Large intestine (tissue), 3 donors: ENCODE data around the gene CTSA. TPM values are rescaled to one million over a fixed set of nuclear protein-coding genes. Genes with fewer than 3 reads are reported as not detected.

Experiments
- DNase-seq, 2 donors: peaks; one replicate each; pipeline versions ENCODE4 v3.0.0 to v3.0.0-alpha.2; 2013
- H3K27ac ChIP-seq: one replicate; pipeline ENCODE4 v1.5.1; 2013; ENCODE audit warnings: low read length
- H3K27me3 ChIP-seq: 2 replicates; pipeline ENCODE4 v1.6.1; 2013; ENCODE audit warnings: low read length; ENCODE audit not compliant: control insufficient read depth, insufficient read depth
- H3K36me3 ChIP-seq: 2 replicates; pipeline ENCODE4 v1.6.1; 2013; ENCODE audit warnings: low read length; ENCODE audit not compliant: control insufficient read depth, insufficient read depth
- H3K4me1 ChIP-seq: one replicate; pipeline ENCODE4 v1.6.1; 2013; ENCODE audit warnings: low read length; ENCODE audit not compliant: control insufficient read depth, insufficient read depth
- H3K4me3 ChIP-seq: one replicate; pipeline ENCODE4 v1.5.1; 2013; ENCODE audit warnings: low read length
- H3K9me3 ChIP-seq: one replicate; pipeline ENCODE4 v1.6.1; 2013; ENCODE audit warnings: mild to moderate bottlenecking, low read depth, low read length, moderate library complexity; ENCODE audit not compliant: control insufficient read depth
- WGBS: methylation state at CpG from one replicate; pipeline ENCODE4 v1.1.5; 2013; ENCODE audit warnings: low lambda C conversion rate; ENCODE audit not compliant: insufficient coverage; 5-methylcytosine and 5-hydroxymethylcytosine counted together
- polyA plus RNA-seq: library from polyadenylated mRNA; unstranded; fragments of 120-200 nt; gene quantifications from one replicate; pipeline ENCODE4 v1.2.1, GENCODE V29; 2013

The CTSA gene
- polyA plus RNA-seq, 1 donor: 851 TPM

DNA sequence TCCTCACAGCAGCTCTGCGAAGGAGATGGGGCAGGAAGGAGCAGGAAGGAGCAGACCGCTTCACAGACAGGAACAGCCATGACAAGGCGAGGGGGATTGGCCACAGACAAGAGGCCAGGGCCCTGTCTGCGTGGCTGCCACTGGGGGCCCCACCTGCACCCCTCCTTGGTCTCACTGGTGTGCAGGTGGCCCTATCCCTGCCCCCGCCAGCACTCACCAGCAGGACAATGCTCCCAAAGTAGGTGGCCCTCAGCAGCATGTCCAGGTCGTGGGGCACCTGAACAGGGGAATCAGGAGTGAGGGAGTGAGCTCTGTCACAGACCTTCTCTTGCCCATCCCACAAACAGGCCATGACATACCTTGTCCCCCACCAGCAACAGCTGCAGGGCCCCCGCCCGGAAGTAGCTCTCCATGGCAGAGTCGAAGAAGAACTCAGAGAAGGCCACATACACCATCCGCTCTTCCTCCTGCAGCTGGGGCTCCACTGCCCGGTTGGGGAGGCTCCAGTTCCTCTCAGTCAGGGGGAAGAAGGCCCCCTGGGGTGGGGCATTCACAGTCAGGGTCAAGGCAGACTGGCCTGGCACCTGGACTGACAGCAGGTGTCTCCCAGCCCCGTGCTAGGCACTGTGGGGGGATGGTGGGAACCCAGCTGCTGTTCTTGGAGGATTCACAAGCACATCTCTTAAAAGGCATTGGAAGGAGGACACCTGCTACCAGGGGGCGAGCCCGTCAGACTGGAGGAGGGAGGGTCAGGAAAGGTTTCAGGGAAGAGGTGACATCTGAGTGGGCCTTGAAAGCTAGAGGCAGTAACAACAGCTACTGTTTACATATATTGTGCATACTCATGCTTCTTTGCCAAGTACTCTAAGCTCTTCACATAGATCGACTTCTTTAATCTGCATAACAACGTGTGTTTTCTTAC, 13.7 kb downstream of the CTSA start:
- DNase-seq: no peak
- no peaks in the 10 kb centered on the region for H3K27me3 ChIP-seq
- no peaks in the 10 kb centered on the region for H3K9me3 ChIP-seq
- no peaks in the 10 kb centered on the region for H3K4me1 ChIP-seq
- 90% methylated on average over 2 of the region's 16 CpGs for WGBS
- peaks cover 16% of the 10 kb centered on the region for H3K36me3 ChIP-seq
- H3K27ac ChIP-seq: no peak overlapping the region
- H3K4me3 ChIP-seq: no peak overlapping the region

GRCh38 chr20:45905505-45906079, 14.5 kb downstream of the CTSA start:
- no peak for DNase-seq
- H3K9me3 ChIP-seq: no peaks in the 10 kb centered on the region
- no peak overlapping the region for H3K27ac ChIP-seq
- 92% methylated on average over 2 of the region's 8 CpGs for WGBS
- no peak overlapping the region for H3K4me3 ChIP-seq
- no peaks in the 10 kb centered on the region for H3K4me1 ChIP-seq
- H3K27me3 ChIP-seq: no peaks in the 10 kb centered on the region
- H3K36me3 ChIP-seq: peaks cover 12% of the 10 kb centered on the region

- Histone ChIP-seq H3K4me3 (no peak overlapping the region), H3K27me3 (no peaks in the 10 kb centered on the region), H3K4me1 (peaks cover 14% of the 10 kb centered on the region), H3K27ac (no peak overlapping the region), H3K9me3 (peaks cover 4% of the 10 kb centered on the region), H3K36me3 (peaks cover 9% of the 10 kb centered on the region)
- no peak for DNase-seq
- WGBS: 100% methylated on average over 1 of the region's 17 CpGs
These were observed 16.2 kb downstream of the CTSA start for GRCh38 chr20:45907219-45907948.

- no peak overlapping the region for H3K4me3 ChIP-seq
- 100% methylated on average over 2 of the region's 2 CpGs for WGBS
These were observed 16.9 kb downstream of the CTSA start for GRCh38 chr20:45908084-45908483.

DNA sequence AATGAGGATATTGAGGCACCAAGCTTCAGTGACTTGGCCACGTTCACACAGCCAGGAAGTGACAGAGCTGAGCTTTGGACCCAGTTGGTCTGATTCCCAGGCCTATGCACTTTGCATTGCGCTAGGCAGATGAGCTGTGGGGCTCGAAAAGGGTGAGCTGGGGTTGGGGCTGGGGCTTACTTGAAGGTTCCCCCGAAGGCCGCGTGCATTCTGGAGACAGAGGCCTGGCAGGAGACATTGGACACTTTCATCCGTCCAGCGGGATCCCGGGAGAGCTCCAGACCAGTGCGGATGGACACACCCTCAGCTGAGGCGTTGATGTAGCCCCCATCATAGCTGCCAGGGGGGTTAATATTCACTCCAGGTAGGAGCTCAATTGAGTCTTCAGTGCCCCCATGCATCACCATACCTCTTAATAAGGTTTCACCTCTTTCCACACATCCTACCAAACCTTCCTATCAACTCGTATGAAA, 18.2 kb downstream of the CTSA start:
- WGBS: no CpG with 5 or more reads among the region's 12 CpGs

More at GRCh38 chr20:45908084-45908483, 16.9 kb downstream of the CTSA start:
- peaks cover 17% of the 10 kb centered on the region for H3K4me1 ChIP-seq
- peaks cover 9% of the 10 kb centered on the region for H3K36me3 ChIP-seq
- DNase-seq: no peak
- H3K27me3 ChIP-seq: no peaks in the 10 kb centered on the region
- peaks cover 4% of the 10 kb centered on the region for H3K9me3 ChIP-seq
- H3K27ac ChIP-seq: no peak overlapping the region

DNA sequence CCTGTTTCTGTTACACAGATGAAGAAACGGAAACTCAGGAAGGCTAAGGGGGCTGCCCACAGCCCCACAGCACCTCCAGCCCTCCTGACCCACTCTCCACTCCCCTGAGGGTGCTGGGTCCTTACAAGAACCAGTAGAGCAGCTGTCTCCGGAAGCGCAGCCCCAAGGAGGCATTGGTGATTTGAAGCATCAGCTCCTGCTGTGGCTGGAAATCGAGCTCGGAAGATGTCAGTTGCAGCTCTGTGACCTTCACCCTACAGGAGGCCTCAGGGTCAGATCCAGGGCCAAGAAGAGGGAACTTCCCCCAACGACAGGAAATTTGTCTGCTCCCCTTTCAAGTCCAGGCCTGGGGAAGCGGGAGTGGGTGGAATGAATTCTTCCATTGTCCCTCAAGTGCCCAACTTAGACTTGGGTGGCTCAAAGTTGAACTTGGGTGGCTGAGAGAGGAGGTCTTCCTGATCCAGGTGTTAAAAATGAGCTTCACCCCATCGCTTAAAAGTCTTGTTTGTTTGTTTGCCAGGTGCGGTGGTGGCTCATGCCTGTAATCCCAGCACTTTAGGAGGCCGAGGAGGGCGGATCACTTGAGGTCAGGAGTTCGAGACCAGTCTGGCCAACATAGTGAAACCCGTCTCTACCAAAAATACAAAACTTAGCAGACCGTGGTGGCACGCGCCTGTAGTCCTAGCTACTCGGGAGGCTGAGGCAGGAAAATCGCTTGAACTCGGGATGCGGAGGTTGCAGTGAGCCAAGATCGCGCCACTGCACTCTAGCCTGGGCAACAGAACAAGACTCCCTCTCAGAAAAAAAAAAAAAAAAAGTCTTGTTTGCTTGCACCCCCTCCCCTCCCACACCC, 18.9 kb downstream of the CTSA start:
- Histone ChIP-seq H3K27ac (peak overlapping the region; percentile 12), H3K9me3 (peaks cover 4% of the 10 kb centered on the region), H3K4me1 (peaks cover 21% of the 10 kb centered on the region), H3K4me3 (no peak overlapping the region), H3K36me3 (peaks cover 9% of the 10 kb centered on the region), H3K27me3 (no peaks in the 10 kb centered on the region)
- DNase-seq: no peak
- WGBS: no CpG with 5 or more reads among the region's 22 CpGs

More for the DNA sequence above, 18.2 kb downstream of the CTSA start:
- peaks cover 9% of the 10 kb centered on the region for H3K36me3 ChIP-seq
- H3K4me3 ChIP-seq: no peak overlapping the region
- DNase-seq: no peak
- no peaks in the 10 kb centered on the region for H3K27me3 ChIP-seq
- H3K27ac ChIP-seq: no peak overlapping the region
- peaks cover 4% of the 10 kb centered on the region for H3K9me3 ChIP-seq
- H3K4me1 ChIP-seq: peaks cover 18% of the 10 kb centered on the region

DNA sequence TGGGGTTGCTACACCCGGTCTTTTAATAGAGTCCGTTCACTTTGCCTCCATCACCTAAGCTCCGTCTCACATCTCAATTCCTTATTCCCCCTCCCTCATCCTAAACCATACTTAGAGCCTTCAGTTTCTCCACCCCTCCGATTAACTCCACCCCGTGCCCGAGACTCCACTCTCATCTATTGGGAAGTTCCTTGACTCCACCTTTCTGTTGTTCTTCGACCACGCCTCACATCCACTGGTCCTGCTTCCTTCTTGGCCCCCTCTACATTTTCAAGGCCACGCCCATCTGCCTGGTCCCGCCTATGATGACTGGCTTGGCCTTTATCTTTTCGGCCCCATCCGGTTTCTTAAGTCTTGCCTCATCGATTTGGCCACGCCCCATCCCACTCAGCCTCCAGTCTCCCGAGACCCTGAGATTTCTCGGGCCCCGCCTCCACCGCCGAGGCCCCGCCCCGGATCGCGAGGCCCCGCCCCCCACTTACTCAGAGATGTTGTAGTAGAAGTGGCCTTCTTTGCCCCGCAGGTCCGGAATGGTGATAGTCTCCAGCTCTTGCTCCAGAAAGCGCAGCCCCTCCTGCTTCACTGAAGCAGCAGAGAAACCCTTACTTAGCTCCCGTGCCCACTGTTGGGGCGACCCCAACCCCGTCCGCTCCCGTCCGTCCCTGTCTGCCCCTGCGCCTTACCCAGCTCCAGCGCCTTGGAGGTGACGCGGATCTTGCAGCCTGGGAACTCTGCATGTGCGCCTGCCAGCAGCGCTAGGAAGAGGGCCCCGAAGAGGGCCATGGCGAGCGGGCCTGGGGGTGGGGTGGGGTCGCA, 19.7 kb downstream of the CTSA start:
- H3K4me1 ChIP-seq: peaks cover 21% of the 10 kb centered on the region
- peak overlapping the region; percentile 51 for H3K4me3 ChIP-seq
- H3K27me3 ChIP-seq: no peaks in the 10 kb centered on the region
- 12% methylated on average over 6 of the region's 43 CpGs for WGBS
- H3K36me3 ChIP-seq: peaks cover 9% of the 10 kb centered on the region
- peaks cover 4% of the 10 kb centered on the region for H3K9me3 ChIP-seq
- peak overlapping the region; percentile 43 for H3K27ac ChIP-seq
- peak; percentile 97 to 99 for DNase-seq

DNA sequence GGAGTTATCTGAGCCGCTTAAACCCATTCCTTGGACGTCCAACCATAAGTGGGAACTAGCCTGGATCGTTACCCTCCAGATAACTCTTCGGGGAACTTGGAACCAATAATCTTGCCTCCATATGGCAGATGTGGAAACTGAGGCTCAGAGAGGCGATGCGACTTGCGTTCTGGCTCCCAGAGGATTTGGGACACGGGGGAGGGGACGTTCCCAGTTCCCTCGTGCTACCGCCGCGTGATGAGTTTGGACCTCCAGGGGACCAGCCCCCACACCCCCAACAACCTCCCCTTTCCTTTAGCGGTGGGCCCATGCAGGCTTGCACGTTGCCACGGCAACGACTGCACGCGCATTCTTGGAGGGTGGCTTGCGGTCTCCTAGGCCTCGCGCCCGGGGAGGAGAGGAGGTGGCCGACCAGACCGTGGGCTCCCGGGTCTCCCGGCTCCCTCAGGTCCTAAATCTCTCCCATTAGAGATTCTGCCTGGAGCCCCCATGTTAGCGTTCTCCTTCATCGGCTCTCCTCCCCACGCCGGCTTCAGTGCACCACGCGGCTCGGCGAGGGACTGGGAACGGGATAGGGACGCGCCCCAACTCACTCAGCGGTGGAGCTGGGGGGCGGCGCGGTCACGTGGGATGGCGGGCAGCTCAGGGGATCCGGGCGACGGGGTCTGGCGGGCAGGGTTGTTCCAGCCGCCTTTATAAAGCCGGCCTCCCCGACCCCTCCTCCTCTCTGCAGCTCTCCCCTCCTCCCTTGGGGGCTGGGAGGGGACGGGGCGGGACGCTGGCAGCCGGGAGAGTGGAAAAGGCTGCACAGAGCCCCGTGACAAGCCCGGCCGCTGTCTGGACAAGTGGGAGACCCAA, 20.6 kb downstream of the CTSA start, which contains the start of gene PLTP:
Gene PLTP, minus strand, starts transcription at position 670 of the 858 bp plus-strand sequence. CDS start 703 bp downstream, outside the sequence.
- Histone ChIP-seq H3K27me3 (no peaks in the 10 kb centered on the region), H3K36me3 (peaks cover 6% of the 10 kb centered on the region), H3K4me3 (peak within 1 kb of the TSS; percentile 51), H3K4me1 (peaks cover 21% of the 10 kb centered on the region), H3K9me3 (peaks cover 4% of the 10 kb centered on the region), H3K27ac (peak within 1 kb of the TSS; percentile 43)
- no CpG with 5 or more reads among the region's 58 CpGs for WGBS
- DNase-seq: peak in 1 of 2 donors; percentile 59
